SK-N-SH (cell line): Measurements from ENCODE around the gene GNAS. TPM values are rescaled to one million over a fixed set of nuclear protein-coding genes. Genes with fewer than 3 reads are reported as not detected.
A peak's percentile ranks its signal among the peaks of the same experiment; 100 is the strongest.

Experiments
- CTCF ChIA-PET: fragments of 300-600, 350-600 bp; formaldehyde crosslinking; extraction: SDS; loops from one replicate; lab custom pipeline; 2021; lab: Yijun Ruan, JAX
- POLR2A ChIA-PET: fragments of 350-600 bp; sonication (Branson Sonifier 250); formaldehyde crosslinking; extraction: SDS; loops from one replicate; lab custom pipeline; 2020; ENCODE audit warnings: antibody characterized with exemption, inconsistent platforms; lab: Yijun Ruan, JAX
- DNase-seq: peaks from one replicate; pipeline ENCODE4 v3.0.0; 2012
- H2AFZ ChIP-seq: fragments of 200-600 bp; sonication (generic); 2 replicates; pipeline ENCODE4 v1.8.1; 2016; ENCODE audit warnings: antibody characterized with exemption, mild to moderate bottlenecking, low read depth
- H3F3A ChIP-seq: fragments of 200-600 bp; sonication (generic); replicated peaks from 2 replicates; pipeline ENCODE3; 2016; ENCODE audit warnings: antibody characterized with exemption, mild to moderate bottlenecking; ENCODE audit not compliant: insufficient read depth
- H3K27ac ChIP-seq, 2 experiments: fragments of 200-500 bp in 1 of 2; fragments of 200-600 bp in 1 of 2; sonication (Bioruptor generic) in 1 of 2; sonication (generic), shearing (Covaris generic) in 1 of 2; 2 replicates each; pipeline versions ENCODE4 v1.5.1 to v1.6.1; 2014 to 2016; ENCODE audit warnings: low read depth in 2 of 2, inconsistent platforms in 1 of 2, low read length in 1 of 2, mild to moderate bottlenecking in 1 of 2, mixed read lengths in 1 of 2
- H3K27me3 ChIP-seq: fragments of 200-600 bp; sonication (generic), shearing (Covaris generic); 2 replicates; pipeline ENCODE4 v1.6.1; 2016; ENCODE audit warnings: mixed run types; ENCODE audit not compliant: insufficient read depth
- H3K36me3 ChIP-seq, 2 experiments: fragments of 200-500 bp in 1 of 2; fragments of 200-600 bp in 1 of 2; sonication (Bioruptor generic) in 1 of 2; sonication (generic) in 1 of 2; replicated peaks in 1 of 2; 2 replicates each; pipeline versions ENCODE3 to v1.5.1; 2014 to 2016; ENCODE audit warnings: low read length in 1 of 2, mild to moderate bottlenecking in 1 of 2; ENCODE audit not compliant: insufficient read depth in 2 of 2, control insufficient read depth in 1 of 2
- H3K4me1 ChIP-seq, 2 experiments: fragments of 200-500 bp in 1 of 2; fragments of 200-600 bp in 1 of 2; sonication (Bioruptor generic) in 1 of 2; sonication (generic), shearing (Covaris generic) in 1 of 2; 2 replicates each; pipeline versions ENCODE4 v1.5.1 to v1.6.1; 2014 to 2016; ENCODE audit warnings: low read depth in 1 of 2, low read length in 1 of 2, mixed run types in 1 of 2; ENCODE audit not compliant: insufficient read depth in 2 of 2, control insufficient read depth in 1 of 2
- H3K4me2 ChIP-seq: fragments of 200-600 bp; sonication (generic), shearing (Covaris generic); 2 replicates; pipeline ENCODE4 v1.6.1; 2017; ENCODE audit warnings: mixed run types
- H3K4me3 ChIP-seq, 2 experiments: fragments of 200-500 bp in 1 of 2; fragments of 200-600 bp in 1 of 2; sonication (Bioruptor generic) in 1 of 2; sonication (generic), shearing (Covaris generic) in 1 of 2; 2 replicates each; pipeline versions ENCODE4 v1.5.1 to v1.8.1; 2014 to 2016; ENCODE audit warnings: low read depth in 2 of 2, inconsistent platforms in 1 of 2, low read length in 1 of 2, mild to moderate bottlenecking in 1 of 2, mixed read lengths in 1 of 2, moderate library complexity in 1 of 2
- H3K79me2 ChIP-seq: fragments of 200-600 bp; sonication (generic); 2 replicates; pipeline ENCODE4 v1.8.1; 2017; ENCODE audit warnings: mild to moderate bottlenecking; ENCODE audit not compliant: insufficient read depth
- H3K9ac ChIP-seq: fragments of 200-600 bp; sonication (generic); 2 replicates; pipeline ENCODE4 v1.6.1; 2017; ENCODE audit warnings: mixed run types
- H3K9me2 ChIP-seq: fragments of 200-600 bp; sonication (generic); 2 replicates; pipeline ENCODE4 v1.6.1; 2017; ENCODE audit warnings: mixed run types
- H3K9me3 ChIP-seq: fragments of 200-600 bp; sonication (generic); 2 replicates; pipeline ENCODE4 v1.6.1; 2017; ENCODE audit warnings: mixed run types, mild to moderate bottlenecking, moderate library complexity
- H4K20me1 ChIP-seq: fragments of 200-600 bp; sonication (generic); 2 replicates; pipeline ENCODE4 v1.6.1; 2017; ENCODE audit warnings: mild to moderate bottlenecking, mixed run types; ENCODE audit not compliant: insufficient read depth
- CHD2 ChIP-seq: fragments of 150-350 bp; IDR thresholded peaks from 2 replicates; pipeline ENCODE4 v1.6.1; 2018; ENCODE audit warnings: low read length; ENCODE audit not compliant: partially characterized antibody
- CTCF ChIP-seq: fragments of 200-600 bp; sonication (generic); IDR thresholded peaks from 2 replicates; pipeline ENCODE4 v1.6.1; 2017; ENCODE audit warnings: antibody characterized with exemption, mild to moderate bottlenecking, moderate library complexity
- EZH2phosphoT487 ChIP-seq: fragments of 200-600 bp; sonication (generic); IDR thresholded peaks from 2 replicates; pipeline ENCODE4 v1.6.1; 2017; ENCODE audit warnings: low read depth, mixed run types, mild to moderate bottlenecking, antibody characterized with exemption, moderate library complexity, borderline replicate concordance
- FOXM1 ChIP-seq: IDR thresholded peaks from 2 replicates; pipeline ENCODE4 v1.4.0; 2012; ENCODE audit warnings: low read depth, mild to moderate bottlenecking
- GATA2 ChIP-seq: sonication (generic); formaldehyde crosslinking; IDR thresholded peaks from 2 replicates; pipeline ENCODE4 v1.5.0; 2020; ENCODE audit warnings: mild to moderate bottlenecking, missing genetic modification reagents
- JUND ChIP-seq: IDR thresholded peaks from 2 replicates; pipeline ENCODE4 v1.4.0; 2012
- MEF2A ChIP-seq: IDR thresholded peaks from 2 replicates; pipeline ENCODE4 v1.4.0; 2012; ENCODE audit warnings: low read depth, borderline replicate concordance
- NFIC ChIP-seq: IDR thresholded peaks from 2 replicates; pipeline ENCODE4 v1.4.0; 2012; ENCODE audit warnings: borderline replicate concordance
- PBX3 ChIP-seq: IDR thresholded peaks from 2 replicates; pipeline ENCODE4; 2012
- RAD21 ChIP-seq: IDR thresholded peaks from 2 replicates; pipeline ENCODE4 v1.6.1; 2012; ENCODE audit warnings: mild to moderate bottlenecking, low read length
- SIN3A ChIP-seq: IDR thresholded peaks from 2 replicates; pipeline ENCODE4 v1.6.1; 2012; ENCODE audit warnings: low read depth, mild to moderate bottlenecking, low read length, moderate library complexity, borderline replicate concordance
- SMC3 ChIP-seq: IDR thresholded peaks from 2 replicates; pipeline ENCODE4 v1.6.1; 2012; ENCODE audit warnings: low read depth, low read length, improper control_type of control experiment
- TEAD4 ChIP-seq: IDR thresholded peaks from 2 replicates; pipeline ENCODE4 v1.4.0; 2012; ENCODE audit warnings: mild to moderate bottlenecking, borderline replicate concordance; ENCODE audit not compliant: insufficient read depth
- USF1 ChIP-seq: IDR thresholded peaks from 2 replicates; pipeline ENCODE4 v1.4.0; 2012; ENCODE audit warnings: low read depth, borderline replicate concordance
- USF2 ChIP-seq: fragments of 150-350 bp; IDR thresholded peaks from 2 replicates; pipeline ENCODE4 v1.6.1; 2017; ENCODE audit warnings: antibody characterized with exemption, low read length, low read depth, borderline replicate concordance
- WGBS: methylation state at CpG from one replicate; pipeline ENCODE4 v1.1.6; 2017; ENCODE audit warnings: low lambda C conversion rate; 5-methylcytosine and 5-hydroxymethylcytosine counted together
- polyA plus RNA-seq, 3 experiments: library from polyadenylated mRNA; depleted of rRNA; stranded (reverse); fragments of >200 nt; gene quantifications; 2 replicates each; pipeline ENCODE4 v1.2.3, GENCODE V29; 2012

GNAS gene
- polyA plus RNA-seq, 1 of the 3 experiments (the other 2 are of a cell fraction): 1,562 TPM

- no peaks in the 10 kb centered on the region for H3K9me3 ChIP-seq
- CTCF ChIA-PET: interaction anchor here (0.8 to 1.0 kb wide), 2 partner anchors 9 to 601 kb away, joined by 3 to 4 read pairs; no protein-coding TSS in a partner anchor
- H4K20me1 ChIP-seq: no peaks in the 10 kb centered on the region
- peaks cover 5% of the 10 kb centered on the region for H3F3A ChIP-seq
- POLR2A ChIA-PET: no interaction called here
- peaks cover 4% of the 10 kb centered on the region; the same call in 1 of the 2 replicates for H3K27me3 ChIP-seq
- TF ChIP-seq PBX3 (no peak), EZH2phosphoT487 (0 out of 2 replicates have a peak, but pooled peaks have one; percentile 10), USF1 (no peak), TEAD4 (no peak)
- peaks cover 9% of the 10 kb centered on the region for H3K79me2 ChIP-seq
- no peaks in the 10 kb centered on the region for H3K36me3 ChIP-seq
- H3K9me2 ChIP-seq: no peaks in the 10 kb centered on the region
- H2AFZ ChIP-seq: no peak overlapping the region; the same call in 1 of the 2 replicates
- no peak overlapping the region for H3K9ac ChIP-seq
- H3K4me1 ChIP-seq: peaks cover 0 to 14% of the 10 kb centered on the region in 2 experiments; a peak in 1 of 4 replicates
- peak overlapping the region; percentile 19 to 37; a peak in 2 of 4 replicates for H3K4me3 ChIP-seq
- H3K27ac ChIP-seq: no peak overlapping the region
- 61% methylated on average over 37 of the region's 75 CpGs for WGBS
- peak overlapping the region; percentile 69 for H3K4me2 ChIP-seq
- peak; percentile 57 for DNase-seq
Observed at GRCh38 chr20:58854638-58855471, 2.3 kb downstream of the GNAS start.

GRCh38 chr20:58855506-58856389 is 3.2 kb downstream of the GNAS start:
- H3K27ac ChIP-seq: no peak overlapping the region
- TF ChIP-seq TEAD4 (no peak), CTCF (no peak), NFIC (no peak), GATA2 (CRISPR knock-in tag) (no peak), MEF2A (no peak), JUND (no peak), USF2 (no peak), CHD2 (no peak), SMC3 (no peak), FOXM1 (no peak), RAD21 (no peak), SIN3A (no peak)
- H3K4me3 ChIP-seq: peak overlapping the region in 1 of 2 experiments; percentile 4; a peak in 1 of 4 replicates
- H4K20me1 ChIP-seq: no peaks in the 10 kb centered on the region
- no peaks in the 10 kb centered on the region for H3K9me2 ChIP-seq
- peaks cover 5% of the 10 kb centered on the region for H3F3A ChIP-seq
- H3K9ac ChIP-seq: no peak overlapping the region
- H3K79me2 ChIP-seq: no peaks in the 10 kb centered on the region; the same call in 1 of the 2 replicates
- 68% methylated on average over 34 of the region's 57 CpGs for WGBS
- CTCF ChIA-PET: interaction anchor here (0.8 to 1.0 kb wide), 2 partner anchors 8 to 600 kb away, joined by 3 to 4 read pairs; no protein-coding TSS in a partner anchor
- DNase-seq: no peak
- peaks cover 4% of the 10 kb centered on the region; the same call in 1 of the 2 replicates for H3K27me3 ChIP-seq
- POLR2A ChIA-PET: no interaction called here
- no peak overlapping the region; the same call in 1 of the 2 replicates for H2AFZ ChIP-seq
- no peaks in the 10 kb centered on the region for H3K36me3 ChIP-seq
- peak overlapping the region; percentile 69; the same call in 1 of the 2 replicates for H3K4me2 ChIP-seq
- H3K9me3 ChIP-seq: no peaks in the 10 kb centered on the region
- H3K4me1 ChIP-seq: peaks cover 0 to 14% of the 10 kb centered on the region in 2 experiments; a peak in 1 of 4 replicates
